Skeletal muscle cell (primary cell): ENCODE measurements around the gene PHKB.
"Not testable (repeated sequence)": the region's sequence is repeated elsewhere in the genome, so short reads cannot be mapped to it uniquely, and the experiment has no call there.

Experiments used
- DNase-seq: peaks from one replicate; pipeline ENCODE4 v3.0.0-alpha.2; 2010; ENCODE audit warnings: low read depth
- H3K4me3 ChIP-seq: 2 replicates; pipeline ENCODE4 v1.5.1; 2011; ENCODE audit warnings: low read depth, mild to moderate bottlenecking, control low read depth, low read length, moderate library complexity

Gene PHKB

DNA sequence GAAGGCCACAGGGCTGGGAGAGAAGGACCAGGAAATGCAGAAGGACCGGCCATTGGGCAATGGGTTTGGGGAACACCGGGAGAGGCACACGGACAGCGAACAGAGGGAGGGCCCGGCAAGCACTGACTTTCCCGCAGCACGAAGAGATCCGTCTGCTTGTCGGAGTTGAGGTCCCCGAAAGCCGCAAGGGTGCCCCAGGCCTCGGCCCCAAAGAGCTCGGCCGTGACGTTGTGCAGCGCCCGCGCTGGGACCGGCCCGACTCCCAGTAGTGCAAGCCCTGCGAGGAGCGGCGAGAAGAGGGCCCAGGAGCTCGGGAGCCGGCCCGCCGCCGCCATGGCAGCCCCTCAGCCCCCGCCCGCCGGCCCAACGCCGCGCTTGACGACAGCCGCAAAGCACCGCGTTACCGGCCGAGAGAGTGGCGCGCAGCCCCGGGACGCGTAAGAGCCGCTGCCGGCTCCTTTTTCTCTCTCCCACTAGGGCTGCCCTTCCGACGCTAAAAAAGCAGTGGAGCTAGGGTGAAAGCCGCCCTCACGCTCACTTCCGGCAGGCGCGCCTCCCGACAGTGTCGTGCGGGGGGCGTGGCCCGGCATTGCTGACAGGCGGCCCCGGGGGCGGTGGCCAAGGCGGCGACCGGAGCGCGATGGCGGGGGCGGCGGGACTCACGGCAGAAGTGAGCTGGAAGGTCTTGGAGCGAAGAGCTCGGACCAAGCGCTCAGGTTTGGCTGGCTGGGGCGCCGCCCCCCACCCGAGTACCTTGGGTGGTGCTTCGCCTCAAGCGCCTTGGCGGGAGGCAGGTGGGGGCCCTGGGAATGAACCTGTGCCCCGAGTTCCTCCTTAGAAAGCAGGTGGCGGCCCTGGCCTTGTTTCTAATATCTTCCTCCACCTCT lies at the start of gene PHKB, which contains the start of gene ITFG1:
Gene PHKB (plus strand): TSS at position 621 of the 887 bp plus-strand sequence. CDS start 20 bp downstream, at position 641.
Gene ITFG1 (minus strand): TSS at position 353 of the 887 bp plus-strand sequence. CDS start 18 bp downstream, at position 335.
- peak within 1 kb of the TSS; percentile 92 for H3K4me3 ChIP-seq
- peak; percentile 73 for DNase-seq

GRCh38 chr16:47413041-47413440 lies 48.1 kb upstream of the PHKB start:
- H3K4me3 ChIP-seq = no peak overlapping the region
- DNase-seq = no peak

- no peak overlapping the region for H3K4me3 ChIP-seq
- DNase-seq = no peak
Measured at GRCh38 chr16:47416869-47417268, 44.3 kb upstream of the PHKB start.

- no peak overlapping the region for H3K4me3 ChIP-seq
- DNase-seq = no peak
Measured at GRCh38 chr16:47424846-47425245, 36.3 kb upstream of the PHKB start.

- DNase-seq = no peak
- H3K4me3 ChIP-seq = no peak overlapping the region
Measured at GRCh38 chr16:47426806-47427205, 34.3 kb upstream of the PHKB start.

DNA sequence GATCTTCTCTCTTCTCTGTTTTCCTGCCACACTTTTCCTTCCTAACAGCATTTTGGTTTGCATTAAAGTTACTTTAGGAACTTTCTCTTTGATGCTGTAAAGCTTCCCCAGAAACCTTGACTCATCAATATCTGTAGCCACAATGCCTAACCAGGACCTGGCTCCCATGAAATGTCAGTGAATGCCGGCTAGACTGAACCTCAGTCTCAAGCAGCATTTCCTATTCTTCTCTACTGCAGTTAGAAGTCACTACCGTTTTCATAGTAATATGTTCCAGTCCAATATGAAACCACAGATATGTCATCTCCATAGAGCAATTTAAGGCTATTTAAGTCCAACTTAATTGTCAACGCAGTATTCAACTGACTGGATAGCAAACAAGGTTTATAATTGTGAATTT lies 29.2 kb upstream of the PHKB start:
- DNase-seq = no peak
- H3K4me3 ChIP-seq = no peak overlapping the region

DNA sequence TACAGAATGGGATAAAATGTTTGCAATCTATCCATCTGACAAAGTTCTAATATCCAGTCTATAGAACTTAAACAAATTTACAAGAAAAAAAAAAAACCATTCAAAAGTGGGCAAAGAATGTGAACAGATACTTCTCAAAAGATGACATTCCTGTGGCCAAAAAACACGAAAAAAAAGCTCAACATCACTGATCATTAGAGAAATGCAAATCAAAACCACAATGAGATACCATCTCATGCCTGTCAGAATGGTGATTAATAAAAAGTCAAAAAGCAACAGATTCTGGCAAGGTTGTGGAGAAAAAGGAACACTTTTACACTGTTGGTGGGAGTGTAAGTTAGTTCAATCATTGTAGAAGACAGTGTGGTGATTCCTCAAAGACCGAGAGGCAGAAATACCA lies 26.9 kb upstream of the PHKB start:
- not testable (repeated sequence) for H3K4me3 ChIP-seq, DNase-seq

DNA sequence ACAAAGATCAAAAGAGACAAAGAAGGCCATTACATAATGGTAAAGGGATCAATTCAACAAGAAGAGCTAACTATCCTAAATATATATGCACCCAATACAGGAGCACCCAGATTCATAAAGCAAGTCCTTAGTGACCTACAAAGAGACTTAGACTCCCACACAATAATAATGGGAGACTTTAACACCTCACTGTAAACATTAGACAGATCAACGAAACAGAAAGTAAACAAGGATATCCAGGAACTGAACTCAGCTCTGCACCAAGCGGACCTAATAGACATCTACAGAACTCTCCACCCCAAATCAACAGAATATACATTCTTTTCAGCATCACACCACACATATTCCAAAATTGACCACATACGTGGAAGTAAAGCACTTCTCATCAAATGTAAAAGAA lies 21.1 kb upstream of the PHKB start:
- not testable (repeated sequence) for DNase-seq, H3K4me3 ChIP-seq

DNA sequence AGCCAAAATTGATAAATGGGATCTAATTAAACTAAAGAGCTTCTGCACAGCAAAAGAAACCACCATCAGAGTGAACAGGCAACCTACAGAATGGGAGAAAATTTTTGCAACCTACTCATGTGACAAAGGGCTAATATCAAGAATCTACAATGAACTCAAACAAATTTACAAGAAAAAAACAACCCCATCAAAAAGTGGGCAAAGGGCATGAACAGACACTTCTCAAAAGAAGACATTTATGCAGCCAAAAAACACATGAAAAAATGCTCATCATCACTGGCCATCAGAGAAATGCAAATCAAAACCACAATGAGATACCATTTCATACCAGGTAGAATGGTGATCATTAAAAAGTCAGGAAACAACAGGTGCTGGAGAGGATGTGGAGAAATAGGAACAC lies 18.2 kb upstream of the PHKB start:
- not testable (repeated sequence) for H3K4me3 ChIP-seq, DNase-seq

DNA sequence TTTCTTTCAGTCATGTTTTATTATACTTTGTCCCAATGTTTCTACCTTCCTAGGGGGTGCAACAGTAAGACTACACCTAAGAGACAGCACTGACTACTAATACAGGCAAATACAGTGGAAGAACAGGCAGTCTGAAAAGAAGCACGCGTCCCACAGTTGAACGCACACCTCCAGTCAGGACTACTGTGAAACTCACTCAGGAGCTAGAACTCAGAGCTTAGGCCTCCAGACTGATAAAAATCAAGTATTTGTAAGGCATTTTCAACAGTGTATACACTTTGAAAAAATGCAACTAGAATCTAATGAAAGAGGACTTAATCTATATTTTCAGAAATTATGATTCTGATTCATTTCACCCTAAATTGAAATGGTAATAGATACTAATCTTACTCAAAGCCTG lies 14.7 kb upstream of the PHKB start:
- no peak for DNase-seq
- no peak overlapping the region for H3K4me3 ChIP-seq

- no peak overlapping the region for H3K4me3 ChIP-seq
- no peak for DNase-seq
Measured at GRCh38 chr16:47448830-47449575, 12.1 kb upstream of the PHKB start.

- DNase-seq = no peak
- H3K4me3 ChIP-seq = no peak overlapping the region
Measured at GRCh38 chr16:47449788-47450187, 11.3 kb upstream of the PHKB start.

DNA sequence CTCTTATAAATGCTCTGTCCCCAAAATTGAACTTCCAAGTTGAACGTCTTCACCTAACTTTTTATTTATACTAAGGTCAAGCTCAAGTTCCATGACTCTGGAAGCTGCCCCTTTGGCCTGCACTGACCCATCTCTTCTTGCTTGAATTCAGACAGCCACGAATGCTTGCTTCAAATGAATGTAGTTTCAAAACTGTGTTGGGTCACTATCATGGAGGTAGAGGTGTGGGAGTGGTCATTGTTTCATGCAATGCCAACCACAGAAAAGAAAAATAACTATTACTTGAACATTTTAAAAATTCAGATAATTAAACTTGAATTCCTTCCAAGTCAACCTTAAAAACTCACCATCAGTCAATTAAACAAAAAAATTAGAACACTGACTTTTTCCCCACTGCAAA lies 2.8 kb upstream of the PHKB start:
- DNase-seq = no peak
- H3K4me3 ChIP-seq = no peak overlapping the region

DNA sequence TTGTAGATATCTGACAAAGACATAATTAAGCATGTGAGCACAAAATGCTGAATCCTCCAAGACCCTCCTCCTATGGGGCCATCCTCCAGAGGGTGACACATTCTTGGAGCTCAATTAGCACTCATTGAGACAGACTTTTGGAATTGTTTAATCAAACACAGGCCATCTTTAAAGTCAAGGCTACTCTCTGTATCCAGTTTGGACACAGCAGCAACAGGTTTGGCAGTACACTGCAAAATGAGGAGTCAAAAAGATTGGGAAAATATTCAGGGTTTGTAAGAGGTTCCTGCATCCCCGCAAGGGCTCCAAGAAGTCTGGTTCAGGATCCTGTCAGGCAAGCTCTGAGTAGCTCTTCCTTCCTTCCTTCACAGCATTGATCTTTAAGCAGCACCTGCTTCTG lies 1.5 kb upstream of the PHKB start:
- DNase-seq = no peak
- peak overlapping the region; percentile 92 for H3K4me3 ChIP-seq

- no peak for DNase-seq
- H3K4me3 ChIP-seq = peak overlapping the region; percentile 92
Measured at GRCh38 chr16:47460359-47460710, 796 bp upstream of the PHKB start.

- peak overlapping the region; percentile 92 for H3K4me3 ChIP-seq
- DNase-seq = peak; percentile 13
Measured at GRCh38 chr16:47461598-47462266, 601 bp downstream of the PHKB start.

DNA sequence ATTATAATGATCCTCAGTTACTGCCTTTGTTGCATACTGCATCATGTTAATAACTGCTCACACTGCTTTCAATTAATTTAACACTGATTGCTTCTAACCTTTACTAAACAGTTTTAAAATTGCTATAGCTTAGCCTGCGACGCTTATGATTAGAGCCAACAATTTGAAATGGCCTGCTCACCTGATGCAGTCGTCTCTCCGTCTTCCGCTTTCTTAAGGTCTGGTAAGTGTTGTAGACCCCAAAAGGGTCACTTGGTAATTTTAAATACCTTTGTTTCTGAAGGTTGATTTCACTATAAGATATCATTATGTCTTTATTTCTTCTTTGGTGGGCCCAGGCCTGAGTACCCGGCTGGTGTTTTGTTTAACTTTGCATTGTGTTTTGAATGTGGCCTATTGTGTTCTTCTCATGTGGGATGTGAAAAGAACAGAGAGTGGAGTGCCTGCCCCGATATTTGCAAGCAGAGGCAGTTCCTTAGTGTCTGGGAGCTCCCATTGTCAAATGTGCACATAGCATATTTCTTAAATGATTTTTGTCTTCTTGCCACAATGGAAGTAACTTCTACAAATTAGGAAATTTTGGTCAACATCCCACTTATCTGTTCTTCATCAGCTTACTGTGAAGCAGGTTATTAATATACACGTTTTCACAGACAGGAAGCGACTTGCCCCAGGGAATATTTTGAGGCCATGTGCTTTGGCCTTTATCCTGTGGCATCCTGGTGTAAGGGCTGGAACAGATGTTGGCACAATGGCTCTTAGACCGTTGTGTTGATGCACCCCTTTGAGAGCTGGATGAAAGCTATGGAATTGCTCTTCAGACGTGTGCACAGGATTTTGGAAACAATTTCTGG lies 2.9 kb downstream of the PHKB start:
- no peak for DNase-seq
- H3K4me3 ChIP-seq = no peak overlapping the region

DNA sequence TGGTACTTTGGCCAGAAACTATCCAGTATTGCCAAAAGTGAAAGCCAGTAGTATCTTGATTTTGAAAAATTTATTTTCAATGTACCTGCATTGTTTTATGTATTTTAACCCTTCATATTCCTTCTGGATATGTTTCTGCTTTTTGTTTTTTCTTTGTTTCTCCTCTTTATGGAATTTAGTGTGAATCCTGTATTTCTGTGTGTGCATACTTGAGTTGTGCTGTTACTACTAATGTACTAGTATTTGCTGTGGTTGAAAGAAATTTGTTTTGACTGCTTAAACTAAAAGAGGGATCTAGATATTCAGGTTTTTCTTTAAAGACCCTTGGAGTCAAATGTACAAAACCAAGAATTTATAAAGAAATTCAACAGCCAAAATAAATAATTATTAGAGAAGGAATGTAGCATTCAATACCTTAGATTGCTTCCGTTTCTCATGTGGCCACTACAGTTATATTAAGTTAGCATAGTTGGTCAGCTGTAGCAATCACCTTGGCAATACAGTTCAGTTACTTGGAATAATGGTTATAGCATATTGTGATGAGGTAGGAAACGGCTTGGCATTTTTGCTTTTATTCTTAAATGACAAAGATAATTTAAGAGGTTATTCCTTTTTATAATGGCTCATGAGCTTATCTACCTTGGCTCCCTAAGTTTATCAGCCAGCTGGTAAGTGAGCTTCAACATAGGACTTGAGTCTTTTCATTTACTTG lies 4.9 kb downstream of the PHKB start:
- no peak for DNase-seq
- no peak overlapping the region for H3K4me3 ChIP-seq

GRCh38 chr16:47467501-47467900 lies 6.4 kb downstream of the PHKB start:
- no peak for DNase-seq
- H3K4me3 ChIP-seq = no peak overlapping the region
